ENCODE measurements around the gene AMER3. TPM values are rescaled to one million over a fixed set of nuclear protein-coding genes. Genes with fewer than 3 reads are reported as not detected.

The AMER3 gene
- total RNA-seq, 2 experiments from 2014 or later: not detected

DNA sequence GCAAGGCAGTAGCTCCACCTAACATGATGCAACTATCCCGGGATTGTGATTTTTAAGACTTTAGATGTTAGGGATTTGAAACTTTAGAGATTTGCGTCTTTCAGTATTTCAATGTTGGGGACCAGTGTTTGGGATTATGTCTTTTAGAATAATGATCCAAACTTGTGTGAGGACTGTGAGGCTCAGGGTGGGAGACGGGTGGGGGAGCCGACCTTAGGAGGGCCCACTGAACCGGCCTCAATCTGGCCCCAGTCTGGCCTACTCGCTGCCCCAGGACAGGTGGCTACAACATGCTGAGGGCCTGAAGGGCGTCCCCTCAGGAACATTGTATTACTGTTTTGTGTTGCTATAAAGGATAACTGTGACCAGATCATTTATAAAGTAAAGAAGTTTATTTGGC lies 10.7 kb downstream of the AMER3 start:
- ChIA-PET CTCF (no interaction called here), POLR2A (no interaction called here)
- Mint-ChIP-seq H3K27me3 (peaks cover 31% of the 10 kb centered on the region), H3K9me3 (no peaks in the 10 kb centered on the region), H3K4me3 (no peak overlapping the region), H3K4me1 (ENCODE audit: low read depth) (no peaks in the 10 kb centered on the region), H3K27ac (no peak overlapping the region), H3K36me3 (ENCODE audit: low read depth) (no peaks in the 10 kb centered on the region)
- Histone ChIP-seq H3K27ac (ENCODE audit: low read depth in 1 of 2, low read length in 2 of 2) (no peak overlapping the region), H3K4me1 (ENCODE audit: insufficient read depth, low read length) (no peaks in the 10 kb centered on the region), H3K9me3 (ENCODE audit: control insufficient read depth in 1 of 2, insufficient read depth in 1 of 2, low read length in 2 of 2) (no peaks in the 10 kb centered on the region), H3K4me3 (ENCODE audit: low read length) (no peak overlapping the region), H3K36me3 (ENCODE audit: insufficient read depth, low read length) (no peaks in the 10 kb centered on the region), H3K27me3 (ENCODE audit: control insufficient read depth in 1 of 2, insufficient read depth in 2 of 2, low read length in 2 of 2) (peaks cover 3% of the 10 kb centered on the region in 2 experiments)
- intact Hi-C loops (cut with DNase I, micrococcal nuclease): no loop called here
- ATAC-seq (ENCODE audit: poor library complexity) (no peak), DNase-seq (no peak)
- TF ChIP-seq, protein P1, sequence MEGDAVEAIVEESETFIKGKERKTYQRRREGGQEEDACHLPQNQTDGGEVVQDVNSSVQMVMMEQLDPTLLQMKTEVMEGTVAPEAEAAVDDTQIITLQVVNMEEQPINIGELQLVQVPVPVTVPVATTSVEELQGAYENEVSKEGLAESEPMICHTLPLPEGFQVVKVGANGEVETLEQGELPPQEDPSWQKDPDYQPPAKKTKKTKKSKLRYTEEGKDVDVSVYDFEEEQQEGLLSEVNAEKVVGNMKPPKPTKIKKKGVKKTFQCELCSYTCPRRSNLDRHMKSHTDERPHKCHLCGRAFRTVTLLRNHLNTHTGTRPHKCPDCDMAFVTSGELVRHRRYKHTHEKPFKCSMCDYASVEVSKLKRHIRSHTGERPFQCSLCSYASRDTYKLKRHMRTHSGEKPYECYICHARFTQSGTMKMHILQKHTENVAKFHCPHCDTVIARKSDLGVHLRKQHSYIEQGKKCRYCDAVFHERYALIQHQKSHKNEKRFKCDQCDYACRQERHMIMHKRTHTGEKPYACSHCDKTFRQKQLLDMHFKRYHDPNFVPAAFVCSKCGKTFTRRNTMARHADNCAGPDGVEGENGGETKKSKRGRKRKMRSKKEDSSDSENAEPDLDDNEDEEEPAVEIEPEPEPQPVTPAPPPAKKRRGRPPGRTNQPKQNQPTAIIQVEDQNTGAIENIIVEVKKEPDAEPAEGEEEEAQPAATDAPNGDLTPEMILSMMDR (IDR thresholded peaks at IDR 0.05): no peak

DNA sequence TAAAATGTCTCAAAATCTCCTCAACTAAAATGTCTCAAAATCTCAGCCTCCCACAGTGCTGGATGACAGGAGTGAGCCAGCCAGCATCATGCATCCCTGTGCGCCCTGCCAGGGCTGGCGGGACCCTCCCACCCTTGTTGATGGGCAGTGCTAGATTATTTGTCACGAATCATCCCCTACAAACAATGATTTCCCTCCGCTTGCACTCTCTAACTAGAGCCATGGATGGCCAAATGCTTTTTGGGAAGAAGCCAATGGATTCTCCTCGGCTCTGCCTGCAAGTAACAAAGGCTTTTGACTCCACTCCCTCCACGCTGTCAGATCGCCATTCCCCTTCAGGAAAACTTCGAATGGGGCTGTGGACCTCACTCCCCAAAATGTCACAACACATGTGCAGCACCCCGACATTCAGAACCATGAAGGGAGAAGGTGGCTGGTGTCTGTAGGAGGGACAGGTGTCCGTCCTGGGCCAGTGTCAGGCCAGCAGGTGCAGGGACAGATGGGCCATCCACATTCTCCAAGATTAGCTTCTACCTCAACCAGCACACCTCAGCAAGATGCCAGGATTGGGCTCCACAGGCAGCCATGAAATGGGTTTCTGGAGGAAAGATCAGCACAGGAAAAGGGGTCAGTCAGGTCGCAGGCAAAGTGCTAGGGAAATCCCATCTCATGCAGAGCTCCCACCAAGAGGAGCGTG lies 11.5 kb downstream of the AMER3 start:
- H3K27ac ChIP-seq (ENCODE audit: low read depth in 1 of 2, low read length in 2 of 2): no peak overlapping the region
- H3K4me1 ChIP-seq (ENCODE audit: insufficient read depth, low read length): no peaks in the 10 kb centered on the region
- Mint-ChIP-seq H3K4me1 (ENCODE audit: low read depth) (no peaks in the 10 kb centered on the region), H3K36me3 (ENCODE audit: low read depth) (no peaks in the 10 kb centered on the region), H3K9me3 (no peaks in the 10 kb centered on the region), H3K27ac (no peak overlapping the region), H3K27me3 (peaks cover 22% of the 10 kb centered on the region), H3K4me3 (no peak overlapping the region)
- CTCF ChIA-PET: no interaction called here
- H3K27me3 ChIP-seq (ENCODE audit: control insufficient read depth in 1 of 2, insufficient read depth in 2 of 2, low read length in 2 of 2): peaks cover 3 to 6% of the 10 kb centered on the region in 2 experiments
- H3K9me3 ChIP-seq (ENCODE audit: control insufficient read depth in 1 of 2, insufficient read depth in 1 of 2, low read length in 2 of 2): no peaks in the 10 kb centered on the region
- TF ChIP-seq, protein P1 (IDR thresholded peaks at IDR 0.05): no peak
- DNase-seq (no peak), ATAC-seq (ENCODE audit: poor library complexity) (no peak)
- POLR2A ChIA-PET: no interaction called here
- intact Hi-C loops (cut with DNase I, micrococcal nuclease): no loop called here
- H3K36me3 ChIP-seq (ENCODE audit: insufficient read depth, low read length): no peaks in the 10 kb centered on the region
- H3K4me3 ChIP-seq (ENCODE audit: low read length): no peak overlapping the region

DNA sequence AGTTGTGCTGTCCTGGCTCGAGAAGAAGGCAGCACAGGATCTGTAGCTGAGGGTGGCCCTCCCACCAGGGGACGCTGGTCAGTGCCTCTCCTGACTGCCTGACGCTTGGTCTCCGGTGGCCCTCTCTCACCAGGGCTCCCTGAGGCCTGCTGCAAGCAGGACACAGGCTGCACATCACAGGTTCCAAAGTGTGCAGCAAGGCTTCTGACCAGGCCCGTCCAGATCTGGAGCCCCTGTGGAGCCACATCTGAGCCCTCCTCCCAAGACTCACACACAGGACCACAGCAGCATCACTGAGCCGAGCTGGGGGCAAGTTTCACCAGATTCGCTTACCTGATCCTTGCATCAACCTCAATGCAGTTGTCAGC lies 12.1 kb downstream of the AMER3 start:
- POLR2A ChIA-PET: no interaction called here
- ATAC-seq (ENCODE audit: poor library complexity) (no peak), DNase-seq (no peak)
- no peak overlapping the region for H3K27ac ChIP-seq (ENCODE audit: low read depth in 1 of 2, low read length in 2 of 2)
- Mint-ChIP-seq H3K4me3 (no peak overlapping the region), H3K27me3 (peaks cover 22% of the 10 kb centered on the region), H3K36me3 (ENCODE audit: low read depth) (no peaks in the 10 kb centered on the region), H3K9me3 (no peaks in the 10 kb centered on the region), H3K4me1 (ENCODE audit: low read depth) (no peaks in the 10 kb centered on the region), H3K27ac (no peak overlapping the region)
- H3K27me3 ChIP-seq (ENCODE audit: control insufficient read depth in 1 of 2, insufficient read depth in 2 of 2, low read length in 2 of 2): peaks cover 3 to 6% of the 10 kb centered on the region in 2 experiments
- TF ChIP-seq, protein P1 (IDR thresholded peaks at IDR 0.05): no peak
- H3K4me1 ChIP-seq (ENCODE audit: insufficient read depth, low read length): no peaks in the 10 kb centered on the region
- H3K9me3 ChIP-seq (ENCODE audit: control insufficient read depth in 1 of 2, insufficient read depth in 1 of 2, low read length in 2 of 2): peaks cover 0 to 5% of the 10 kb centered on the region in 2 experiments
- intact Hi-C loops (cut with DNase I, micrococcal nuclease): no loop called here
- no peaks in the 10 kb centered on the region for H3K36me3 ChIP-seq (ENCODE audit: insufficient read depth, low read length)
- CTCF ChIA-PET: no interaction called here
- H3K4me3 ChIP-seq (ENCODE audit: low read length): no peak overlapping the region

All from CD4-positive, alpha-beta T cell (primary cell).